ENCODE results near the gene DYNC1H1. TPM values are rescaled to one million over a fixed set of nuclear protein-coding genes. Genes with fewer than 3 reads are reported as not detected.
"Not testable (repeated sequence)": the region's sequence is repeated elsewhere in the genome, so short reads cannot be mapped to it uniquely, and the experiment has no call there.

Gene DYNC1H1
- total RNA-seq, 1 experiment from 2014 or later = 210 TPM

DNA sequence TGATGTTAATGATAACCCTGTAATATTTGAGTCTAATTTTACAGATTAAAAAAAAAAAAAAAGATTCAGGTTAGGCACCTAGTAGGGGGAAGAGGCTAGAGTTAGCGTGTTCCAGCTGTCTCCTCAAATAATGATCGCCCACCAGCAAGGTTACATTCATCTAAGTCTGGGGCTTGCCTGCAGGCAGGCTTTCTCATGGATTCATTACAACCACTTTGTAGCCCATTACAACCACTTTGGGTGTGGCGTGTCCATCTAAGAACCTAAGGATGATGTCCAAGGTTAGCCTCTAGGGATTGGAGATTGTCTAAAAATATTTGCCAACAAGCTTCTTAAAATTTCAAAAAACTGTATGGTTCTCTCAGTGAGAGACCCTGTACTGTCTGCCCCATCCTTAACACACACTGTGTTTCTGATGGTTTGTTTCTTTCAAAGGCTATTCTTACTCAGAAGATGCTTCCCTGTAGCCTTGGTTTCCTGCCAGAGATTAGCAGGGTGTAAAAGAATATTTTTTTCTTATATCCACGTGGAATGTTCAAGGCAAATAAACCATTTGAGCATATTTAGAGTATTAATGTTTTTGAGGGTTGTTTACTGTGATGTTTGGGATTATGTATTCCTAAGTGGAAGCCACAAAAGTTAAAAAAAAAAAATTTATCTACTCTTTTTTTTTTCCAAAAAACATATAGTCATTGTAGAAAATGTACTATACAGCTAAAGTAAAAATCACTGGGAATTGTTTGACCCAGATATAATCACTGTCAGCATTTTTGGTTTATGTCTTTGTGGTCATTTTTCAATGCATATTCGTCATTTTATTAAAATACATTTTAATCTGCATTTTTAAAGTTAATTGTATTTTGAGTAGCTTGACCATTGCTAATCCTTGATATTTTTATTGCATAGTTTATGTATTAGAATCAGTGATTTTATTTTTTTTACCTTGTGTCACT lies 1.7 kb downstream of the DYNC1H1 start:
- peak overlapping the region; percentile 99 for H3K4me3 ChIP-seq (ENCODE audit: insufficient read depth, low read depth, low read length)
- DNase-seq = peak; percentile 48

DNA sequence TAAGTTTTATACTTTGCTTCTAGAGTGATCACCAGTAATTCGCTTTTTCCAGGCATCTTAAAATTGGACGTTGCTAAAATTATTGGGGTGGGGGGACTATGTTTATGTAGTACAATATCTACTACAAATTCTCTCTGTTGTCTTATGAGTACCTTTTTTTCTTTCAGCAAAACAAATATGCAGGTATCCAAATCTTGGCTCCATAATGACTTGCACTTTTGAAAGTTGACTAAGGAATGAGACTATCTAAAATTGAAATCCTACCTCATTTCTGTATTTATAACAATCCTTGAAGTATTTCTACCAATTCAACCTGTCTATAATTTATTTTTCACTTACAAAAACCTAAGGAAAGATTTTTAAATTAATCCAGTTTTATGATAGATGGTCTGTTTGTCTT lies 2.4 kb downstream of the DYNC1H1 start:
- peaks cover 3% of the 10 kb centered on the region; the same call in 1 of the 2 replicates for H3K27me3 ChIP-seq (ENCODE audit: control insufficient read depth, insufficient read depth, low read length)
- H3K36me3 ChIP-seq (replicated peaks; ENCODE audit: control insufficient read depth, insufficient read depth, low read length) = no peaks in the 10 kb centered on the region; the same call in none of the 2 replicates
- DNase-seq = no peak
- no peak overlapping the region for H3K4me3 ChIP-seq (ENCODE audit: insufficient read depth, low read depth, low read length)

More for the DNA sequence above, 1.7 kb downstream of the DYNC1H1 start:
- peaks cover 6% of the 10 kb centered on the region for H3K27me3 ChIP-seq (ENCODE audit: control insufficient read depth, insufficient read depth, low read length)
- no peaks in the 10 kb centered on the region; the same call in none of the 2 replicates for H3K36me3 ChIP-seq (replicated peaks; ENCODE audit: control insufficient read depth, insufficient read depth, low read length)

DNA sequence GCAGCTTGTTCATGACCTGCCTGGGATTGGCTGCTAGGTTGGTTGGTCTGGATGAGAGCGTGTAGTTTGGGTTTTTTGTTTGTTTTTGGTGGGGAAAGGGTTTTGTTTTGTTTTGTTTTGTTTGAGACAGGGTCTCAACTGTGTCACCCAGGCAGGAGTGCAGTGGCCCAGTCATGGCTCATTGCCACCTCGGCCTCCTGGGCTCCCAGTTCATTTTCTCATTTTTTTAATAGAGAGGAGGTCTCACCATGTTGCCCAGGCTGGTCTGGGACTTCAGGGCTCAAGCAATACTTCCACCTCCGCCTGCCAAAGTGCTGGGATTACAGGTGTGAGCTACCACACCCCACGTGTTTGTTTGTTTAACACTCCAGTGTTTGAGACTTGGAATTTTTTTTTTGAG lies 3.8 kb downstream of the DYNC1H1 start:
- H3K4me3 ChIP-seq (ENCODE audit: insufficient read depth, low read depth, low read length) = no peak overlapping the region
- 0 out of 2 replicates have a peak, but pooled peaks cover 2% of the 10 kb centered on the region for H3K27me3 ChIP-seq (ENCODE audit: control insufficient read depth, insufficient read depth, low read length)
- no peak for DNase-seq
- no peaks in the 10 kb centered on the region; the same call in none of the 2 replicates for H3K36me3 ChIP-seq (replicated peaks; ENCODE audit: control insufficient read depth, insufficient read depth, low read length)

DNA sequence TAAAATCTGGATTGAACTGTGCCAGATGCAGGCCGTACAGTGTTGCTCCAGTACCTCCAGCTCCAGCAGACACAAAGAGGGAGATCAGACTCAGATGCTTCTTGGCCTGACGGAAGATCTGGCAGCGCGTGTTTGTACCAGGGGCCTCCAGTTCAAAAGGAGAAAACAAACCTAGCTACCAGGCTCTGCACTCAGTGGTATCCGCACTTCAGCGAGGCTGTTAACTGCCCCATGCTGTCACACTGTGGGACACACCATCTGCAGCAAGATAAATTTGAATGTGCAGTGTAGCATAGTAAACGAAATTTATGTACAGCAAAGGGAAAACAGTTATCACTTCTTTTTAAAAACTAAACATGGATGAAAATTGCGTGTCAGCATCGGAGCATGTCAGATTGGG lies 5.1 kb downstream of the DYNC1H1 start:
- DNase-seq = no peak
- Histone ChIP-seq H3K4me3 (ENCODE audit: insufficient read depth, low read depth, low read length) (no peak overlapping the region), H3K27me3 (ENCODE audit: control insufficient read depth, insufficient read depth, low read length) (no peaks in the 10 kb centered on the region), H3K36me3 (replicated peaks; ENCODE audit: control insufficient read depth, insufficient read depth, low read length) (no peaks in the 10 kb centered on the region; the same call in none of the 2 replicates)

DNA sequence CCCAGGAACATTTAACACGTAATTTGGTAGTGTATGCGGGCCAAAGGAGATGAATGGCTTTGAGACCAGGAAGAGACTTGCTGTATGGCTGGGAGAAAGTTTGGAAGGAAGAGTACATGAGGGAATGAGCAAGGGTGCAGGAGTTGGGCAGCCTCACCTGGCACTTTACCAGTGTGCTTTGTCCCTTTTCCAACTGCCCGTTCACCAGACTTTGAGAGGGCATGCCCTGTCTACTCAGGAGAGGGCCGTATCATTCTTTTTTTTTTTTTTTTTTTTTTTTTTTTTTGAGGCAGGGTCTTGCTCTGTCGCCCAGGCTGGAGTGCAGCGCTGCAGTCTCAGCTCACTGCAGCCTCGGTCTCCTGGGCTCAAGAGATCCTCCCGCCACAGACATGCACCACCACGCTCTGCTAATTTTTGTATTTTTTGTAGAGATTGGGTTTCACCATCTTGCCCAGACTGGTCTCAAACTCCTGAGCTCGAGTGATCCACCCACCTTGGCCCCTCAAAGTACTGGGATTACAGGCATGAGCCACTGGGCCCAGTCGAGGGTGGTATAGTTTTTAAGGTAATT lies 6.5 kb downstream of the DYNC1H1 start:
- peaks cover 2% of the 10 kb centered on the region for H3K36me3 ChIP-seq (replicated peaks; ENCODE audit: control insufficient read depth, insufficient read depth, low read length)
- no peaks in the 10 kb centered on the region for H3K27me3 ChIP-seq (ENCODE audit: control insufficient read depth, insufficient read depth, low read length)
- no peak for DNase-seq
- no peak overlapping the region for H3K4me3 ChIP-seq (ENCODE audit: insufficient read depth, low read depth, low read length)

DNA sequence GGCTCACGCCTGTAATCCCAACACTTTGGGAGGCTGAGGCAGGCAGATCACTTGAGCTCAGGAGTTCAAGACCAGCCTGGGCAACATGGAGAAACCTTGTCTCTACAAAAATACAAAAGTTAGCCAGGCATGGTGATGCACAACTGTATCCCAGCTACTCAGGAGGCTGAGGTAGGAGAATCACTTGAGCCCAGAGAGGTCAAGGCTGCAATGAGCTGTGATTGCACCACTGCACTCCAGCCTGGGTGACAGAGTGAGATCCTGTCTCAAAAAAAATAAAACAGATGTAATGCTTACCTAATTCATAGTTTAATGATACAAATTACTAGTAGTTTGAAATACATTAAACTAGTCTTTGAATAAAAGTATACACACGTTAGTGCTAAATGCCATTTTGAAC lies 7.1 kb downstream of the DYNC1H1 start:
- not testable (repeated sequence) for DNase-seq; H3K27me3 ChIP-seq (ENCODE audit: control insufficient read depth, insufficient read depth, low read length)

DNA sequence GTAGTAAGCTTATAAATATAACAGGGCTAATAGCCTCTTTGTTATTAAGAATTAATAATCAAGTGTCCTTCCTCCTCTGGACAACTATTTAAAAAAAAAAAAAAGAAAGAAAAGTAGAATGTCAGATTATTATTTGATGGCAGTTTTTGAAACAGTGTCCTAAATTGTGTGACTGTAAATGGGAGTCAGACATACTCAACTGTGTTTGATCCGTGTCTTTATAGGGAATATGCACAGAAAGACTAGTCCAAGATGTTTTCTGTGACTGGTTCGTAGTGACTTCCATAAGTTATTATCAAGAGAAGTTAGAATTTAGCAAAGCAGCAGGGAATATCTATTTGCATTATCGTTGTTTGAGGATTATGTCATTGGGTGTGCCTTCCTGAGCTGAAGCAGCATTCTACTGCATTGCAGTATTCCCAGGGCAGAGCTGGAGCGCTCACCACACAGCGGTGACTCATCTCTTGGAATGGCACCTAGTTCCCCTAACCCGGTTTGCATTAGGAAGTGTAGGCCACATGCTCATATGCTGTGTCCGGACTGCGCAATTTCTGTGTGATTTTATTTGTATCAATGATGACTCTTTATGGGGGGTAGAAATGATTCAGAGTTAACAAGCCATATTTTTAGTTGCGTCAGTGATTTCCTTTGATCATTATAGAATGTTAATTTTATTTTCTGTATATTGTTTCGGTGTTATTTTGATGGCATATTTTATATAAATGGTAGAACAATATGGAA lies 7.9 kb downstream of the DYNC1H1 start:
- peaks cover 4% of the 10 kb centered on the region for H3K36me3 ChIP-seq (replicated peaks; ENCODE audit: control insufficient read depth, insufficient read depth, low read length)
- no peak for DNase-seq
- H3K4me3 ChIP-seq (ENCODE audit: insufficient read depth, low read depth, low read length) = no peak overlapping the region
- H3K27me3 ChIP-seq (ENCODE audit: control insufficient read depth, insufficient read depth, low read length) = no peaks in the 10 kb centered on the region

More for the DNA sequence above, 7.1 kb downstream of the DYNC1H1 start:
- H3K36me3 ChIP-seq (replicated peaks; ENCODE audit: control insufficient read depth, insufficient read depth, low read length); H3K4me3 ChIP-seq (ENCODE audit: insufficient read depth, low read depth, low read length): not testable (repeated sequence)

DNA sequence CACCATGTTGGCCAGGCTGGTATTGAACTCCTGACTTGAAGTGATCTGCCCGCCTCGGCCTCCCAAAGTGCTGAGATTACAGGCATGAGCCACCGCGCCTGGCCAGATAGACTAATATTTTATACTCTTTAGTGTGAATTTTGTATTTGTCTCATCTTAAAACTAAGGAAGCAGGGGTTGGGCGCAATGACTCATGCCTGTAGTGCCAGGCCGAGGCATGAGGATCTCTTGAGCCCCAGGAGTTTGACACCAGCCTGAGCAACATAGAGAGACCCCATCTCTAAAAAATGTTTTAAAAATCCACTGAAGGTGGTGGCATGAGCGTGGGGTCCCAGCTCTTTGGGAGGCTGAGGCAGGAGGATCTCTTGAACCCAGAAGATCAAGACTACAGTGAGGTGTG lies 9.0 kb downstream of the DYNC1H1 start:
- Histone ChIP-seq H3K36me3 (replicated peaks; ENCODE audit: control insufficient read depth, insufficient read depth, low read length) (peaks cover 4% of the 10 kb centered on the region), H3K27me3 (ENCODE audit: control insufficient read depth, insufficient read depth, low read length) (no peaks in the 10 kb centered on the region), H3K4me3 (ENCODE audit: insufficient read depth, low read depth, low read length) (no peak overlapping the region)
- no peak for DNase-seq

DNA sequence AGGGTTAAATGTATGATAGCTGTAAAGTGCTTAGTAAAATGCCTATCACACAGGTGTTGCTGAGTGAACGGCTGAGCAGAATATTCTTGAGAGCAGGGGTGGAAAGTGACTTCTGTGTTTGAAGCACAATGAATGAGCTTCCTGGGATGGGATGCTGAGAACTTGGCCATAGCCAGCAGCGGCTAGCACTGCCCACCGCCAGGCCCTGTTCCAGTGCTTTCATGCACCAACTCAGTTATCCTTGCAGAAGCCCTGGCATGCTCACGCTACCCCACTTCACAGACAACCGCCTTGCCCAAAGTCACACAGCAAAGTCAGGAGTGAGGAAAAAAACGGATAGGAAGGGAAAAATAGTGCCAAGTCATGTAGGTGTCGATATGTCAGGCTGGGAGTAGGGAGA lies 10.9 kb downstream of the DYNC1H1 start:
- H3K27me3 ChIP-seq (ENCODE audit: control insufficient read depth, insufficient read depth, low read length) = no peaks in the 10 kb centered on the region
- peaks cover 18% of the 10 kb centered on the region for H3K36me3 ChIP-seq (replicated peaks; ENCODE audit: control insufficient read depth, insufficient read depth, low read length)
- no peak overlapping the region for H3K4me3 ChIP-seq (ENCODE audit: insufficient read depth, low read depth, low read length)
- DNase-seq = no peak

DNA sequence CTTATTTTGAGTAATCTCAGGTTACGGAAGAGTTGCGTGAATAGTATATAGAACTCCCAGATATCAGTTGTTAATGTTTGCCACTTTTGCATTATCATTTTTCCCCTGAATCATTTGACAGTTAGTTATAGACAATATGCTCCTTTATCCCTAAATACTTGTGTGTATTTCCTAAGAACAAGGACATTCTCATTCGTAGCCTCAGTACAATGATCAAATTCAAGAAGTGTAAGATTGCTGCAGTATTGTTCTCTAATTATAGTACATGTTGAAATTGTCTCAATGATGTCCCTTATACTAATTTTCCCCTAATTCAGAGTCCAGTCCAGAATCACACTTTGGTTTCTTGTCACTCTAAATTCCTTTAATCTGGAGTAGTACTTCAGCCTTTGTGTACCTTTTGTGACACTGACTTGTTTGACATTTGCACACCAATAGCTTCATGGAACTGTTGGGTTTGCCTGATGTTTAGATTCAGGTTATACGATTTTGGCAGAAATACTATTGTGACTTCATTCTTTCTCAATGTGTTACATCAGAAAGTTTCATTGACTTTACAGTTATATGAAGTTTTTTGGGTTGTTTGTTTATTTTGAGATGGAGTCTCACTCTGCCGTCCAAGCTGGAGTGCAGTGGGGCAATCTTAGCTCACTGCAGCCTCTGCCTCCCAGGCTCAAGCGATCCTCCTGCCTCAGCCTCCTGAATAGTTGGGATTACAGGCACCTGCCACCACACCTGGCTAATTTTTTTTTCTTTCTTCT lies 13.1 kb downstream of the DYNC1H1 start:
- no peak for DNase-seq
- Histone ChIP-seq H3K27me3 (ENCODE audit: control insufficient read depth, insufficient read depth, low read length) (no peaks in the 10 kb centered on the region), H3K36me3 (replicated peaks; ENCODE audit: control insufficient read depth, insufficient read depth, low read length) (peaks cover 29% of the 10 kb centered on the region), H3K4me3 (ENCODE audit: insufficient read depth, low read depth, low read length) (no peak overlapping the region)

DNA sequence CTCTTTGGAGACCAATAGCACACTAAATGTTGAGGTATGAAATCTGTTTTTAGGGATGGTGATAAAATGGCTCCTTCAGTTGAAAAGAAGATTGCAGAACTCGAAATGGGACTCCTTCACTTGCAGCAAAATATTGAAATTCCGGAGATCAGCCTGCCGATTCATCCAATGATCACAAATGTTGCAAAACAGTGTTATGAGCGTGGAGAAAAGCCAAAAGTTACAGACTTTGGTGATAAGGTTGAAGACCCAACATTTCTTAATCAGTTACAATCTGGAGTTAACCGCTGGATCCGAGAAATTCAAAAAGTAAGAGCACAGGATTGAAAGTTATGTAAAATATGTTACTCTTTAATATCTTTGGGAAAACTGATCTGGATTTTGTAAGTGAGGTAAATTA lies 15.3 kb downstream of the DYNC1H1 start:
- Histone ChIP-seq H3K4me3 (ENCODE audit: insufficient read depth, low read depth, low read length) (no peak overlapping the region), H3K27me3 (ENCODE audit: control insufficient read depth, insufficient read depth, low read length) (no peaks in the 10 kb centered on the region), H3K36me3 (replicated peaks; ENCODE audit: control insufficient read depth, insufficient read depth, low read length) (peaks cover 39% of the 10 kb centered on the region)
- DNase-seq = no peak

DNA sequence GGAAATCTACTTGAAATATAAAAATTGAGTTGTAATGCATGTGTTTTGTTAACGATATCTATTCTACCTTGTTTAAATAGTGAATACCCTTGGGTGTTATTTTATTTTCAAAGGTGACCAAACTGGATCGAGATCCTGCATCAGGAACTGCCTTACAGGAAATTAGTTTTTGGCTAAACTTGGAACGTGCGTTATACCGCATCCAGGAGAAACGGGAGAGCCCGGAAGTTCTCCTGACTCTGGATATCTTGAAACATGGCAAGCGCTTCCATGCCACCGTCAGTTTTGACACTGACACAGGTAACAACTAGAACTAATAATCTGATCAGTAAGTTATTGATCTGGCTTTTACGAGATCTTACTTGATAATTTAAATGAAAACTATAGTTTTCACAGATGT lies 15.9 kb downstream of the DYNC1H1 start:
- DNase-seq = no peak

DNA sequence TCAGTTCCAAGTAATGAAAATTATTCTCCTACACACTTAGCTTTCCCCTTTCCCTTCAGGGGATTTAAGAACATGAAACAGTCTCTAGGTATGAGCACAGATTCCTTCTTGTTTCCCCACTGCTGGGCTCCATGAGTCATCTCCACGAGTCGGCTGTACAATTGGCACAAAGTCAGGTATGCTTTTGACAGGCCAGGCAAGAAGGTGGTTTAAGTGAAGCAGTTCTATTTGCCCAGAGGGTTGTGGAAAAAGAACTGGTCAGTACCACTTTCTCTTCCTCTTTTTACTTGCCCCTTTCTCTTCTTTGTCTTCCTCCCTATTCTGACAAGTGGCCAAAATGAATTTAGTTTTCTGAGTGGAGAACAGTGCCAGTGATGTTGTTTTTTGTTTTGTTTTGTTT lies 16.3 kb downstream of the DYNC1H1 start:
- H3K36me3 ChIP-seq (replicated peaks; ENCODE audit: control insufficient read depth, insufficient read depth, low read length) = peaks cover 40% of the 10 kb centered on the region
- DNase-seq = no peak
- no peaks in the 10 kb centered on the region for H3K27me3 ChIP-seq (ENCODE audit: control insufficient read depth, insufficient read depth, low read length)
- H3K4me3 ChIP-seq (ENCODE audit: insufficient read depth, low read depth, low read length) = no peak overlapping the region

More for the DNA sequence above, 15.9 kb downstream of the DYNC1H1 start:
- Histone ChIP-seq H3K27me3 (ENCODE audit: control insufficient read depth, insufficient read depth, low read length) (no peaks in the 10 kb centered on the region), H3K4me3 (ENCODE audit: insufficient read depth, low read depth, low read length) (no peak overlapping the region), H3K36me3 (replicated peaks; ENCODE audit: control insufficient read depth, insufficient read depth, low read length) (peaks cover 39% of the 10 kb centered on the region)

DNA sequence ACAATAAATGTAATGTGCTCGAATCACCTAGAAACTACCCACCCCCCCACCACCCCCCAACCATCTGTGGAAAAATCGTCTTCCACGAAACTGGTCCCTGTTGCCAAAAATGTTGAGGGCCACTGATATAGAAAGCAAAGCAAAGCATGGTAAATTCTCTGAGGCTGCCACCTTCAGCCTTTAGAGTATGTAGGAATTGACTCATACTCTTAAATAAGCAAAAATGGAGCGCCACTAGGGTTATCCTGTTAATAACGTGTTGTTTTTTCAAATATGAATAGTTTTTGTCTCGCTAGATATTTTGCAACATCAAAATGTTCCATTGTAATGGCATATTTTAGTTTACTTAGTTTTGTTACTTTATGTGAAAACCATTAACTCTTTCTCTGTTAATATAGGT lies 18.2 kb downstream of the DYNC1H1 start:
- Histone ChIP-seq H3K27me3 (ENCODE audit: control insufficient read depth, insufficient read depth, low read length) (no peaks in the 10 kb centered on the region), H3K4me3 (ENCODE audit: insufficient read depth, low read depth, low read length) (no peak overlapping the region), H3K36me3 (replicated peaks; ENCODE audit: control insufficient read depth, insufficient read depth, low read length) (peaks cover 57% of the 10 kb centered on the region)
- no peak for DNase-seq

Data from H7 (cell line).